Left lobe of liver (tissue), 2 donors: ENCODE measurements around the gene LZTS3. TPM values are rescaled to one million over a fixed set of nuclear protein-coding genes. Genes with fewer than 3 reads are reported as not detected.
"Not testable (repeated sequence)": the region's sequence is repeated elsewhere in the genome, so short reads cannot be mapped to it uniquely, and the experiment has no call there.

ENCODE experiments used
- ATAC-seq: fragments of 200-7000 bp; cut with Tn5 transposase; one replicate; pipeline ENCODE4 v1.9.1; 2020; ENCODE audit warnings: mild to moderate bottlenecking, moderate library complexity
- DNase-seq: peaks from one replicate; pipeline ENCODE4 v3.0.0-alpha.2; 2020; ENCODE audit warnings: low spot score
- total RNA-seq: library from RNA; stranded (reverse); gene quantifications from one replicate; pipeline ENCODE4 v1.2.1, GENCODE V29; 2021
- donor health status: DM: no; HTN: no; CAD: no; lungs with moderate emphysema.
- donor health status: DM: no; HTN: yes; CAD: no.

LZTS3 gene
- total RNA-seq, 1 donor from 2014 or later: 5.7 TPM

- ATAC-seq: no peak
Observed at GRCh38 chr20:3193806-3194616, 20.7 kb upstream of the LZTS3 start.

GRCh38 chr20:3192226-3193015, 19.1 kb upstream of the LZTS3 start:
- DNase-seq (no peak), ATAC-seq (no peak)

More at GRCh38 chr20:3193806-3194616, 20.7 kb upstream of the LZTS3 start:
- no peak for DNase-seq

DNA sequence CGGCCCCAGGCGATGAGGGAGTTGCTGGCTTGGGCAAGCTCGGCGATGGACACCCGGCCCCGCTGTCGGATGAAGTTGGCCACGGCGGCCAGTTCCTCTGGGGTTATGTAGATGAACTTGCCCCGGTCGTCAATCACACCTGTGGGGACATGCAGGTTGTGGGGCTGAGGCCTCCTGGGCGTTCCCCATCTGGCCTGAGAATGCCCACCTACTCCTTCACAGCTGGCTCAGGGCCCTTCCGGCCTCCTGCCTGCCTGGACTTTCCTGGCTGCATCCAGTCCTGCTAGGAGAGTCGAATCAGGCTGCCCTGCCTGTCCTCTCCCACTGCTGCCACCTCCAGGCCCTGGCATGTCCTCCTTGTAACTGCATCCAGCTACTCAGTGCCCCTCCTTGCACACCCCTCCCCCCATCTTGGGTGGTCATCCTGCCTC, 17.3 kb upstream of the LZTS3 start:
- peak; percentile 22 for ATAC-seq
- no peak for DNase-seq

DNA sequence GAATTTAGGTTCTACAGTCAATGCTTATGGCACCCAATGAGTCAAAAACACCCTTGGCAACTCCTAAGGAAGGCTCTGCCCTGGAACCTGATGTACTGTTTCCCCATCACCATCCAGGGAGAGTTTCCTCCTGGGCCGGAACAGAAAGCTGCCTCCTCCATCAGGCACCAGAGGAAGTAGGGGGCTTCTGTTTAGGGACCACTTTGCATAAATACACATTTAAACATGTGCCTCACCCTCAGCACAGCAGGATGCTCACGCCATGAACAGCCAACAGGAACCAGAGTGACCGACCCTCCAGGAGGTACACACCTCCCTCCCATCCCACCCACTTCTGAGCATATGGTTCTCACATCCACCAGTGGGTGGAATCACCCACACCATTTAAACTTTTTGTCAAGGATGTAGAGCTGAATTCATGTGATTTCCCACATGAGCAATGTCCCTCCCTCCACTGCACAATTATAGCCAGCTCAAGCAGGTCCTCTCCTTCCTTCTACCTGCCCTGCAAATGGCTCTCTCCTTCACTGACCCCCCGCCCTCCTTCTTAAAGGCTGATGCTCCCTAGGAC, 16.3 kb upstream of the LZTS3 start:
- ATAC-seq (no peak), DNase-seq (no peak)

DNA sequence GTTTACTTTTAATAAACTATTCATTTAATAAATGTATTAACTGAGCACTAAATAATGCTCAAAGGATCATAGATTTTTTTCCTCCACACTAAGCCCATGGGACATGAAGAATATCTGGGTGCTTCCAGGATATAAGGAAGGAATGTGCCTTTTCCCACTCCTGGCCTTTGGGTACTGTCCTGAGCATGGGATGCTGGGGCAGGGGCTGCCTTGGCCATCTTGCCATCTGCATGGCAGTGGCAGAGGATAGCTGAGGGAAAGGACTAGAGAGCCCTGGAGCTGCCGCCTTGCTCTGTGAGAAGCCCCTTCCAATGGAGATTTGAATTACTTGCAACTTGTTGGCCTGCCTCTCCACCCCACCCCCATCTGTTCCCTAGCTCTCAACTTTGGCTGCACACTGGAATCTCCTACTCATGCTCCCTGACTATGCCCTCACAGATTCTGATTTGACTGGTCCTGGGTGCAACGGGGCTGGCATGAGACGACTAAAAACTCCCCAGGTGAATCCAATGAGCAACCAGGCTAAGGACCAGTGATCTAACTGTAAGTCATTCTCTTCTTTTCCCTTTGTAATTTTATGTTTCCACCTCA, 15.6 kb upstream of the LZTS3 start:
- ATAC-seq (peak; percentile 27), DNase-seq (no peak)

- ATAC-seq, DNase-seq: not testable (repeated sequence)
Observed at GRCh38 chr20:3187861-3188260, 14.5 kb upstream of the LZTS3 start.

GRCh38 chr20:3183896-3184612, 10.7 kb upstream of the LZTS3 start:
- no peak for DNase-seq
- no peak for ATAC-seq

DNA sequence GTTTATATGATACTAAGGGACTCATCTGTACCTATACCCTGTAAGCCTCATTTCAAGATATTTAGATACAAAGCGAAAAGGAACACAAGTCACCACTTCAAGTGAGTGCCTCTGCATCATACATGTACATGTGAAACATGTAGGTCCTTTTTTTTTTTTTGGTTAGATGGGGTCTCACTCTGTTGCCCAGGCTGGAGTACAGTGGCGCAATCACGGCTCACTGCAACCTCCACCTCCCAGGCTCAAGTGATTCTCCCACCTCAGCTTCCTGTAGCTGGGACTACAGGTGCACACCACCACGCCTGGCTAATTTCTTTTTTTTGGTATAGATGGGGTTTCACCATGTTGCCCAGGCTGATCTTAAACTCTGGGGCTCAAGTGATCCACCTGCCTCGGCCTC, 9.1 kb upstream of the LZTS3 start:
- DNase-seq, ATAC-seq: not testable (repeated sequence)

DNA sequence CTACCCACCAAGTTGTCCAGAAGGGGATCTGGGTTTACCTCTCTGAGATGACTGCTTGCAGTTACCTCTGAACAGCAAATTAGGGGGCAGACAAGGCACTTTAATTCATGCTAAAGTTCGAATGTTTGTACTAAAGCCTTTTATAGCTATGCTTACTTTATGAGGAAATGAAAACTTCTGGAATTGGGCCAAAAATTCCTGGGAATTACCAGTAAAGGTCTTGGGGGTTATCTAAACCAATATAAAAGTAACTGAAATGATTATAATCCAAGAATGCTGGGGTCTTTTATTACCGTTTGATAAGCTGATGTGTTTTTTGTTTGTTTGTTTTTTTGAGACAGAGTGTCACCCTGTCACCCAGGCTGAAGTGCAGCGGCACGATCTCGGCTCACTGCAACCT, 7.9 kb upstream of the LZTS3 start:
- ATAC-seq: no peak
- no peak for DNase-seq

GRCh38 chr20:3180319-3180718, 7.0 kb upstream of the LZTS3 start:
- no peak for ATAC-seq

DNA sequence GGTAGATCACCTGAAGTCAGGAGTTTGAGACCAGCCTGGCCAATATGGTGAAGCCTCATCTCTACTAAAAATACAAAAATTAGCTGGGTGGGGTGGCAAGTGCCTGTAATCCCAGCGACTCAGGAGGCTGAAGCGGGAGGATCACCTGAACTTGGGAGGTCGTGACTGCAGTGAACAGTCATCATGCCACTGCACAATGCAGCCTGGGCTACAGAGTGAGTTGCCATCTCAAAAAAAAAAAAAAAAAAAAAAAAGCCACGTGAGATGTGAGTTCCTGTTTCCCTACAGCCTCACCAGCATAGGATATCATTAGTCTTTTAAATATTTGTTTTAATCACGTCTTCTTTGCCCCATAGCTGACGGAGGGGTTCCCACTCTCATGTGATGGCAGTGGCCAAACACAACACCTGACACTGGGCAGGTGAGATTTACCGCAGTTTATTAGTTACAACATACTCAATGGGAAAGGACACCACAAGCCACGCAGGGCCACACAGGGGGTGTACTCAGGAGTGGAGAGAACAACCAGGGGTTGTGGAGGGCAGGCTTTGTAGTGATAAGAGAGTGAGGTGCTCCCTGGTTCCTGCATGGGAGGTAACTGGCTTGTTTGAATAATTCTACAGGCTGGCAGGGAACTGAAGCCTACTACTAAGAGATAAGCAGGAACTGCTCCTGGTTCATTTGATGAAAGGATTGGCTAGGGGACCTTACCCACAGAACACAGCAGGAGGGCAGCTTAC, 4.6 kb upstream of the LZTS3 start:
- no peak for DNase-seq
- ATAC-seq: no peak

More at GRCh38 chr20:3180319-3180718, 7.0 kb upstream of the LZTS3 start:
- DNase-seq: no peak

DNA sequence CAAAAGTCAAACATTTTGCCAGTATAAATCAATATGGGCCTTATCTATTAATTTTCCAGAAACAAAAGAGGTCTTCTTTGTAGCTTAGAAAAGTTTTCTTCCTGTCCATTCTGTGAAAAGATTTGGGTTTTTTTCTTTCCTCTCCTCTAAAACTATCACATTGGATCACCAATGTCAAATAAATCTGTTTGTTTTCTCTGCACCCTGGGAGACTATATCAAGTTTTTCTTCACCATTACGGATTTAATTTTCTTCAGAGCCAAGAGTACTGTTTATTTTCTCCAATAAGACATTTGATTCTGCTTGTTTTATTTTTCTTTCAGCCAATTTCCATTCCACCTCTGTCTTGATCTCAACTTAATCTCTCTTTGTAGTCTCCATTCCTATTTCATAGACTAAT, 1.9 kb upstream of the LZTS3 start:
- no peak for ATAC-seq
- no peak for DNase-seq

- DNase-seq: no peak
Observed at GRCh38 chr20:3174442-3175261, 1.3 kb upstream of the LZTS3 start.

GRCh38 chr20:3173610-3174441, 477 bp upstream of the LZTS3 start:
- ATAC-seq (peak; percentile 92), DNase-seq (peak; percentile 91)

More at GRCh38 chr20:3174442-3175261, 1.3 kb upstream of the LZTS3 start:
- ATAC-seq: no peak

DNA sequence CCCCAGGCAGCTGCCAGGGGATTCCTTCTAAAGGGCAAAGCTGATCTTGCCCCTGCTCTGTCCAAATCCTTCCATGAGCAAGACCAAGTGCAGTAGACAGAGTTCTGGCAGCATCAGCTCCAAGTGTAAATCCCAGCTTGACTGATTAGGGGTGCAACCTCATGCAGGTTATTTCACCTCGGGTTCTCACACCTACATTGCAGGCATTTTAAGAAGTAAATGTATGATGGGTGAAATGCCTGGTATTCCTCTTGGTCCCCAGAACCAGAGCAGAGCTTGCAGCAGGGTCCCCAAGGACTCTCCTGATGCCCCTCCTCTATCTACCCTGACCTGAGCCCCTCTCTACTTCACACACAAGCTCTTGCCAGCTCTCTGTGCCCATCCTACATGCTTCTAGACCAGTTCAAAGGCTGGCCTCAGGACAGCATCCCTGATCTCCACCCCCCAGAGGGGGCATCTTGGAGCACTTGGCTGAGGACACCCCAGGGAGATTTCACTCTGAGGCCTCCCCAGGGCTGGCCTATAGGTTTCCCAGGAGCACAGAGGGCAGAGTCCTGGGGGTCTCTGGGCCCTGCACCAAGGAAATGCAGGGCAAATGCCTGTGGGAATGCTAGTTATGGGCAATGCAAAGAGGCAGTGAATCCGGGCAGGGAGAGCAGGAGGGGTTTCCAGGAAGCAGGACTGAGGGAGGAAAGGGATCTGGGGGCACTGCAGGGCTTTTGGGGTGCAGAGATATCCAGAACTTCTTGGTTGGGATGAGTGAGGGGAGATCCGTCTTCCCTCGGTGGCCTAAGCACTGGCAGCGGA, 1.0 kb downstream of the LZTS3 start:
- DNase-seq (no peak), ATAC-seq (no peak)

- DNase-seq: no peak
- no peak for ATAC-seq
Observed at GRCh38 chr20:3171391-3172125, 1.8 kb downstream of the LZTS3 start.
